Stimulated activated CD8-positive, alpha-beta memory T cell treated with anti-CD3 and anti-CD28 coated beads, Interleukin-15, amount 100 ng/mL, for 24 hours (primary cell): Measurements from ENCODE around the gene NIPAL4.
"Not testable (repeated sequence)": the region's sequence is repeated elsewhere in the genome, so short reads cannot be mapped to it uniquely, and the experiment has no call there.

ENCODE experiments used
- DNase-seq: peaks from one replicate; pipeline ENCODE4 v3.0.0-alpha.2; 2020; ENCODE audit warnings: low read depth

The NIPAL4 gene

GRCh38 chr5:157463621-157464518, 3.9 kb downstream of the NIPAL4 start:
- DNase-seq = no peak

DNA sequence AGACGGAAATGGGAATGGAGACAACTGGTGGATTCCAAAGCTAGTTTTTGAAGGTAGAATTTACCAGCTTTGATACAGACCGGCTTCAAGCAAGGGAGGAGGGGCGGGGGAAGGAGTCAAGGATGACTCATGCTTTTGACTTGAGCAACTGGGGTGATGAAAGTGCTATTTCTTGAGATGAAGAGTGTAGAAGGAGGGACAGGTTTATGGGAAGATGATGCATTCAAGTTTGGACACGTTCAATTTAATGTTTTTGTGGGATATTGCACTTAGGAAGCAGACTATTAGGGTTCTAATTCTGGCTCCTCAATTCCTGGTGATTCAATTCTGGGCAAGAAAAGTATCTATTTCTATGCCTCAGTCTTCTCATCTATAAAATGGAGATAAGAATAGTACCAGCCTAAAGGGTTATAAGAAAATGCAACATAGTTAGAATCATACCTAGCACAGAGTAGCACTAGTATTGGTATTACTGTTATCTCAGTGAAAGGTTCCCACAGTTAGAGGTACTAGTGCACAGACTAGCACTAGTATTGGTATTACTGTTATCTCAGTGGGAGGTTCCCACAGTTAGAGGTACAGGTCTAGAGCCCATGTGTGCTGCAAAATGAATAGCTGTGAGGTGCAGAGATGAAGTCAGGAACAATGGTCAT, 4.6 kb downstream of the NIPAL4 start:
- no peak for DNase-seq

DNA sequence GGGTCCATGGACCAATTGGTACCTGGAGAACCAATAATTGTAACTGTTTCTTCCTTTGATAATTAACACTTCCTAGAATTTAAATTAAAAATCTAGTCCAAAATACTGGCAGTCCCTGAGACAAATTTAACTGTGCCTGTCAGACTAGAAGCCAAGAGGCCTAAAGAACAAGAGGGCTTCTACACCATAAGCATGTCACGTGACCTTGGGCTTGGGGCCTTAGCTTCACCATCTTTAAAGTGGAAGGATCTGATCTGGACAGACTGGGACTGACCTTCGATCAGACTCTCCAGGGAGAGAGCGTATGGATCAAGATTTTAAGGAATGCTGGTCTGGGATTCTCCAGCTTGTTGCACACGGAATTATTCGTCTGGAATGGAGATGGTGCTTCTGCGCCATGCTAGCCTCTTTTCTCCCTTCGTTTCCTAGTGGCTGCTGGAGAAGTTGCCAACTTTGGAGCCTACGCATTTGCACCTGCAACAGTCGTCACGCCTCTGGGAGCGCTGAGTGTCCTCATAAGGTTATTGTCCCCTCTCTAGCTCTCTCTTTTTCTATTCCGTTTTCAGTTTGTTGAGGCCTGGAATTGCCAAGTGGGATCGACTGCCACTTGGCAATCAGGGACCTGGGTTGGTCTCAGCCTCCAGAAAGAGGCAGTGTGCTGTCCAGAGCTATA, 8.4 kb downstream of the NIPAL4 start:
- DNase-seq = no peak

GRCh38 chr5:157469073-157469472, 9.1 kb downstream of the NIPAL4 start:
- DNase-seq = no peak

DNA sequence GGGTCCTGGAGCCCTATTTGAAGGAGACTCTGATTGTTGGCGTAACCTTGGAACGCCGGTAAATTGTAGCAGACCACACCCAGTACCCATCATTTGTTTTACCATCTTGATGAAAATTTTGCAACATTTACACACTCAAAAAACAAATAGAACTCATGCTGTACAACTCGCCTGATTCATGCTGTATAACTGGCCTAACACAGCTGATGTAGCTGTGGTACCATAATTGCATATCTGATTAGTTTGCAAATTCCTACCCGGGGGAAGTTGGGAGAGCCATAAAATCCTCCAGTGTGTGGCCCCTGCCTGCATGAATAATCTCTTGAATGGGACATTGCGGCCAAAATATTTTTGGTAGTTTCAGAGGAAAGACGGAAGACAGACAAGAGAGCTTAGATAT, 9.7 kb downstream of the NIPAL4 start:
- no peak for DNase-seq

DNA sequence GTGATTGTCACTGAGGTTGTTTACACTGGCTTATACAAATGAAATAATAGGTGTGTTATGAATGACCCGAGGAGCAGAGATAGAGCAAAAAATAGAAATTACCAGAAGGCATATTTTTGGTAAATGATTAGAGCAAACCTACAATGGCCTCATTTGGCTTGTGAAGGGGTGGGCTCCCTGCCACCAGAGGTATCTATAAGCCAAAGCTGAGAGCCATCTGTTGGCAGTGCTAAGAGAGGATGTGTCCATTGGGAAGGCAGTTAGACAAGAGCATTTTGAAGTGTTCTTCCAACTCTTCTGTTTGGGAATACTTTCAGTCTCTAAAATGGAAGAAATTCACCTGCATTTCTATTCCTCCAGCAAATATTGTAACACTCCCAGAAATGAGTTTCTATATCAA, 10.6 kb downstream of the NIPAL4 start:
- DNase-seq = no peak

DNA sequence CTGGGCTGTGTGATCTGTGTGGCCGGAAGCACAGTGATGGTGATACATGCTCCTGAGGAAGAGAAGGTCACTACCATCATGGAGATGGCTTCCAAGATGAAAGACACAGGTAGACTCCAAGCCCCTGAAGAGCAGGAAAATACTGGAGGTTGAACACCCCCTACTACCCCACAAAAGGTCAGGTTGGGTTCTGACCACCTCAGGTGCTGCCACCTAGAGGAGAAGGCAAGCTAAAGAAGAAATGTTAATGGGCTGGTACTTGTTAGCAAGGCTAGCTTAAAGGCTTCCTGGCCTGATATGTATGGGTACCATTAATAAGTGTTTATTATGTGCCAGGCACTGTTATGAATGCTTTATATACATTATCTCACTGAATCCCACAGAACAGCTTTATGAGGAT, 11.7 kb downstream of the NIPAL4 start:
- no peak for DNase-seq

GRCh38 chr5:157473383-157474320, 13.6 kb downstream of the NIPAL4 start:
- DNase-seq = no peak

DNA sequence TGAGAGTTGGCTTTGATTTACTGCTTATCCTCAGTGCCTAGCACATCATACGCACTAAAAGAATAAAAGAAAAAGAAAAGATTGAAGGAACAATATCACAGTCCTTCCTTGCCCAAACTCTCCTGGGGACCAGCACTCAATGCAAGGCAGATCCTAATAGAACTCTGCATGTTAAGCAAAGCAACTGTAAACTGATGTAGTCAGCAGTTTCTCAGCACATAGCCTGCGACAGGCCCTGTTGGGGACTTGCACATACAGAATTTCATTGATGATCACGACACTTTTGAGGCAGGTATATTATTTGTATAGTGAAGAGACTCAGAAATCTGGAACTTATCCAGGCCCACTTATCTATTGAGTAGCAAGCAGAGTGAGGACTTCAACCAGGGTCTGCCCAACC, 15.4 kb downstream of the NIPAL4 start:
- no peak for DNase-seq

GRCh38 chr5:157476702-157477408, 16.8 kb downstream of the NIPAL4 start:
- DNase-seq = no peak

- no peak for DNase-seq
These were observed 17.9 kb downstream of the NIPAL4 start for GRCh38 chr5:157477814-157478494.

- DNase-seq = no peak
These were observed 18.7 kb downstream of the NIPAL4 start for GRCh38 chr5:157478726-157479125.

- no peak for DNase-seq
These were observed 19.2 kb downstream of the NIPAL4 start for GRCh38 chr5:157479166-157479565.

DNA sequence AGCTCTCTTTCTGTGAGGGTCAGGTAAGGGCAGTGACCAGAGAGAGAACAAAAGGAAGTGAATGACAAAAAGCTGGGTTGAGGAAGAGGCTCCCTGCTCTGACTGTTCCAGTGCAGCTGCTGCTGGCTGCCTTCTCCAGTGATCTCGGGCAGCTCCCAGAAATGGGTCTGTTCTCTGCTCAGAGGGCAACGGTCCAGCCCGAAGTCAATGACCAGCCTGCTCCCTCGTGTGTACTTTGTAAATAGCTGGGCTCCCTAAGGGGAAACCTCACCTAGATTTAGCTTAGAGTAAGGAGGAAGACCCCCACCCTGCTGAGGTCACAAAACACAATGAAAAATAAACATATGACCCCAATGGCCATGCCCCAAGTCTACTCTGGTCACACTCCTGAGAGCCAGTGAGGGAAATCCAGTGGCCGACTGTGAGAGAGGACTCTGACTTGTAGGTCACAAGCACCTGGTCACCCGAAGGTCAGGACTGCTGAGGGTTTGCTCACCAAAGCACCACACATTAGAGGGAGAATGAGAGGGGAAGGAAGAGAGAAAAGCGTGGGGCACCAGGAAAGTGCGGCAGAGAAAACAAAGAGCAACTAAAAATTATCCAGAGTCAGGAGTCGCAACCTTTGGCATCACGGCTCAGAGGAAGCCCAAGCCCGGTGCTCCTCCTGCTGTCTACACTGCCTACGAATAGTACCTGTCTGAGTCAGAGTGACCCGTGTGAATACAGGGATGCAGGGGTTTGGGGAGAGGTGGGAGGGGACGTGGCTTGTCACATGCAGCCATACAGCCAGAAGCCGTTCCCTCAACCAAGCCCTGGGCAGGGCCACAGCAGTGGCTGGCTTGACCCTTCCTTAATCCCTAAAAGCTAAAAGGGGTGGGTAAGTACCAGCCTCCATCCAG, 19.8 kb downstream of the NIPAL4 start:
- no peak for DNase-seq

- DNase-seq = no peak
These were observed 21.3 kb downstream of the NIPAL4 start for GRCh38 chr5:157481265-157481664.

GRCh38 chr5:157481666-157482065, 21.7 kb downstream of the NIPAL4 start:
- DNase-seq = no peak

GRCh38 chr5:157482702-157483101, 22.7 kb downstream of the NIPAL4 start:
- DNase-seq = not testable (repeated sequence)

DNA sequence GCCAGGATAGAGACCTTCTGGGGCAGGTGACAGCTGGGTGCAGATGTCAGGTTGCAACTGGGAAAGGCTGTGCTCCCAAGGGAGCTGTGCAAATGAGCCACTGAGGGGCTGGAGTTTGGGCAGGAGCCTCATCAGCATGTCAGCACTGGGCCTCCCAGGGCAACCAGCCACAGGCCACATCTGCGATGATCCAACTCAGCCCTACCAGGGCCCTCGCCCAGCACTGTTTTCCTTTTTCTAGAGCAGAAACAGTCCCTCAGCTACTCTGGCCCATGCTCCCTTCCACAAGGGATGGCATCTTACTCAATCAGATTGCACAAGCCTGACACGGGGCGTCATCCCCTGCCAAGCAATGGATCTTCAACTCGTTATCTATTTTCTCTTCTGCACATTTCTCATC, 24.8 kb downstream of the NIPAL4 start:
- DNase-seq = no peak

DNA sequence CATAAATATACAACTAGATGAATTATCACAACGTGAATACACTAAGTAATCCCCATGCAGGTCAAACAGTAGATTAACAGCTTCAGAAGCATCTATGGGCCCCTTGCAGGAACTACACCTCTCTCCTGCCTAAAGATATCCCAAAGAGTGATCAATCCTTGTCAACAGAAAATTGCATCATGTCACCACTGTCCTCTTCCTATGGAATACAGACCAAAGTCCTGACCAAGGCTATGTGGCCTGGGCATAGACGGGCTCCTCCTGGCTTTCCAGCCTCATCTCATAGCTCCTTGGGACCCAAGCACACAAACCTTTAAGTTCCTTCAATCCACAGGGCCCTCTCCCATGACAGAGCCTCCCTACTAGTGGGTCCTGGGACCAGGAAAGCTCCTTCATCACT, 25.3 kb downstream of the NIPAL4 start:
- no peak for DNase-seq

- DNase-seq = no peak
These were observed 25.8 kb downstream of the NIPAL4 start for GRCh38 chr5:157485811-157486210.
